HG03196 (cell line): ENCODE results near the gene NKTR.
"Not testable (repeated sequence)": the region's sequence is repeated elsewhere in the genome, so short reads cannot be mapped to it uniquely, and the experiment has no call there.

Experiments used
- ATAC-seq: cut with Tn5 transposase; IDR thresholded peaks from one replicate; pipeline ENCODE4 v1.9.1; 2021; ENCODE audit not compliant: unreplicated experiment

NKTR gene

GRCh38 chr3:42593635-42594034 is 6.9 kb upstream of the NKTR start:
- no peak for ATAC-seq

GRCh38 chr3:42595682-42596081 is 4.8 kb upstream of the NKTR start:
- ATAC-seq, result no peak

DNA sequence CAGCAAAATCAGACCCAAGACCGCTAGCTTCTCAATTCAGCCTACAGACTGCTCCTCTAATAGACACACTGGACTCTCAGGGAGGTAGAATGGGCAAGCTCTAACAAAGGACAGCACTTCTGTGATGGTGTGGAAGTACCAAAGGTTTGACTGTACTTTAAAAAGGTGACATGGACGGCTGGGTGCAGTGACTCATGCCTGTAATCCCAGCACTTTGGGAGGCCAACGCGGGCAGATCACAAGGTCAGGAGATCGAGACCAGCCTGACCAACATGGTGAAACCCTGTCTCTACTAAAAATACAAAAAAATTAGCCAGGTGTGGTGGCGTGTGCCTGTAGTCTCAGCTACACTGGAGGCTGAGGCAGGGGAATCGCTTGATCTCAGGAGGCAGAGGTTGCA is 3.4 kb upstream of the NKTR start:
- ATAC-seq, result not testable (repeated sequence)

GRCh38 chr3:42600958-42601675 is 631 bp downstream of the NKTR start:
- ATAC-seq, result peak; percentile 36

DNA sequence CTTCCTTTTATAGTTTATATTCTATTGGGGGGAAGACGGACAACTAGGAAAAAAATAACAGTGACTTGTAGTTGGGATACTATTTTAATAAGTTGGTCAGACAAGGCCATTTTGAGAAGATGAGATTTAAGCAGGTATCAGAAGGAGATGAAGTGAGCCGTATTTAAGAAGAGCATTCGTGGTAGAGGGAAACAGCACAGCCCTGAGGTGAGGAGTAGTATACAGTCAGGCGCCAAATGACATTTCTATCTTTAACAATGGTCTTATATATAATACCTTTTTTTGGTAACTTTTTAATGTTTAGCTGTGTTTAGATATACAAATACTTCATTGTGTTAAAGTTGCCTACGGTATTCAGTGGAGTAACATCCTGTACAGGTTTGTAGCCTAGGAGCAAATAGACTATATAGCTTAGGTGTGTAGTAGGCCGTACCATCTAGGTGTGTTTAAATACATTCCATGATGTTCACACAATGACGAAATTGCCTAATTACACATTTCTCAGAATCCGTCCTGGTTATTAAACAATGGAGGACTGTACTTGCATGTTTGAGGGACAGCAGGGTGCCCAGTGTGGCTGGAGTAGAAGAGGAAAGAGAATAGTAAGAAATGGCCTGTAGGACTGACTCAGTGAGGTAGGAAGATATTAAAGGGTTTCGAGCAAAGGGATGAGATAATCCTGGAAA is 1.6 kb downstream of the NKTR start:
- ATAC-seq, result no peak

GRCh38 chr3:42602961-42603360 is 2.5 kb downstream of the NKTR start:
- ATAC-seq, result no peak

- no peak for ATAC-seq
Measured at GRCh38 chr3:42605546-42606173, 5.2 kb downstream of the NKTR start.

DNA sequence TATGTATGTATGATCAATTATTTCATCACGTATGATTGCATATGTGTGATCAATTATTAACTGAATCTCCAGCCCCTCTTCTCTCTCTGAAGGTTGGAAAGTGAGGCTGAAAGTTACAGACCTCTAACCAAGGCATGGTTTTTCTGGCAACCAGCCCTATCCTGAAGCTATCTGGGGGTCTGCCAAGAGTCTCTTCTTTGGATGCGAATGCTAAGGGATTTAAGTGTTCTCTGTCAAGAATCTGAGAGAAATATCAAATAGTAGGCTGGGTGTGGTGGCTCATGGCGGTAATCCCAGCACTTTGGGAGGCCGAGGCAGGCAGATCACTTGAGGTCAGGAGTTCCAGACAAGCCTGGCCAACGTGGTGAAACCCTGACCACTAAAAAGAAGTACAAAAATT is 8.1 kb downstream of the NKTR start:
- ATAC-seq, result no peak

GRCh38 chr3:42610976-42611375 is 10.5 kb downstream of the NKTR start:
- no peak for ATAC-seq

GRCh38 chr3:42612217-42612616 is 11.7 kb downstream of the NKTR start:
- no peak for ATAC-seq

DNA sequence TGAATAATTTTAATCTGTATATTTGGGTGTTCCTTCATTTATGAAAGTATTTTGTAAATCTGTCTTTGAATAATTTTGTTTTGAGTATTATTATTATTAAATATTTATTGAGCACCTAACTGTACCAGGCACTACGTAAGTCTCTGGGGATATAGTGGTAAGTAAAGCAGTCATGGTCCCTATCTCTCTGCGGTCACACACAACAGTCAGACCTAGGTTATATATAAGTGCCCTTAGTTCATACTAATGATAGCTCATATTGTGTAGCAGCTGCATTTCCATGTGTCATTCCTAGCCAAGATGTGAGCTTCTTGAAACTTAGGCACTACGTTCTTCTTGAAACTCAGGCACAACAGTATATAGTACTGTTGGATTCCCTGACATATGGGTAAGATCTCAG is 12.4 kb downstream of the NKTR start:
- ATAC-seq, result peak; percentile 72

DNA sequence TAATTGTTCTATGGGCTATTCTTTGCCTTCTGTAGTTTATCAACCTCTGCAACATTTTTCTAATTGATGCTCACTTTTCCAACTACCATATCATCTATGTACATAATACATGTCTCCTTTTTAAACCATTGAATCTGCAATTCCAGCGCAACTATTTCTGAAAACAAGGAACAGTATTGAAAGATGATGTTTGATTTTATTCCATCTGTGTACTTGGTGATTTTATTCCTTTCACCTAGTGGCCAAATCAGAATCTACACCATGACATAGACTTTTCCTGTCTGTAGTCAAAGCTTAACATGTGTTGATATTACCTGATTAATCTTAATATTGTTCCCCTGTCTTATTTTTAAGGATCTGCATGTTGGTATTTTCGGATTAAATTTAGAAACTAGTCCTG is 13.0 kb downstream of the NKTR start:
- ATAC-seq, result no peak

DNA sequence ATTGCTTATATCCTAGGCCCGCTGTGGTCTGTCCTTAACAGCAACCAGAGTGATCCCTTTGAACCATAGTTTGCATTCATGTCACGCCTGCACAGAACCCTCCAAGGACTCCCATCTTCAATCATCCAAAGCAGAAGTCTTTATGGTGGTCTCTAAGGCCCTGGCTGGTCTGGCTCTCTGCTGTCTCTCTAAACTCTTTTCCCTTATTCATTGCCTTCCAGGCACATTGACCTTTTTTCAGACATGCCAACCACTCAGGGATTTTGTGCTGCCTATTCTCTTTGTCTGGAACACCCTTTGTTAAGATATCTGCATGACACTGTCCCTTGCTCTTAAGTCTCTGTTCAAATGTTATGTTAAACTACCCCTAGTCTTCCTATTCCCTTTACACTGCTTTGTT is 31.1 kb downstream of the NKTR start:
- no peak for ATAC-seq

GRCh38 chr3:42632146-42632545 is 31.7 kb downstream of the NKTR start:
- no peak for ATAC-seq

GRCh38 chr3:42633544-42633943 is 33.1 kb downstream of the NKTR start:
- no peak for ATAC-seq

DNA sequence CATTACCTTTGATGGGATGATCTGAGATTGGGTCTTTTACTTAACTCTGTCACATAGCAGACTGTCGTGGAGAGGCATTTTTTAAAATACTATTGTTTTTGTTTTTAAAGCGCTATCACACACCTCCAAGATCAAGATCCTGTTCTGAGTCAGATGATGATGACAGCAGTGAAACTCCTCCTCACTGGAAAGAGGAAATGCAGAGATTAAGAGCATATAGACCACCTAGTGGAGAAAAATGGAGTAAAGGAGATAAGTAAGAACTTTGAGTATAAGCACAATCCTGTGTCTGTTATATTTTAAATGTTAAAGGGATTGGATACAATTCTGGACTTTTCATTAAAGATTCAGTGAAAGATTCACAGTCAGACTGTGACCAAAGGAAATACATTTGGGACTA is 34.6 kb downstream of the NKTR start:
- no peak for ATAC-seq

DNA sequence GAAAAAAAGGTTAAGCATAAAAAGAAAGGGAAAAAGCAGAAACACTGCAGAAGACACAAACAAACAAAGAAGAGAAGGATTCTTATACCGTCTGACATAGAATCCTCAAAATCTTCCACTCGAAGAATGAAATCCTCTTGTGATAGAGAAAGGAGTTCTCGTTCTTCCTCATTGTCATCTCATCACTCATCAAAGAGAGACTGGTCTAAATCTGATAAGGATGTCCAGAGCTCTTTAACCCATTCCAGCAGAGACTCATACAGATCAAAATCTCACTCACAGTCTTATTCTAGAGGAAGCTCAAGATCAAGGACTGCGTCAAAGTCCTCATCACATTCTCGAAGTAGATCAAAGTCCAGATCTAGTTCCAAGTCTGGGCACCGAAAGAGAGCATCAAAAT is 36.5 kb downstream of the NKTR start:
- ATAC-seq, result no peak

GRCh38 chr3:42638339-42638842 is 37.9 kb downstream of the NKTR start:
- no peak for ATAC-seq

DNA sequence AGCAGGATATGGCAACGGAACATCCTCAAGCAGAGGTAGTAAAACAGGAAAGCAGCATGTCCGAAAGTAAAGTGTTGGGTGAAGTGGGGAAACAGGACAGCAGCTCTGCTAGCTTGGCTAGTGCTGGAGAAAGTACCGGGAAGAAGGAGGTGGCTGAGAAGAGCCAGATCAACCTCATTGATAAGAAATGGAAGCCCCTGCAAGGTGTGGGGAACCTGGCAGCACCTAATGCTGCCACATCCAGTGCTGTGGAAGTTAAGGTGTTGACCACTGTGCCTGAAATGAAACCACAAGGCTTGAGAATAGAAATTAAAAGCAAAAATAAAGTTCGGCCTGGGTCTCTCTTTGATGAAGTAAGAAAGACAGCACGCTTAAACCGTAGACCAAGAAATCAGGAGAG is 38.7 kb downstream of the NKTR start:
- no peak for ATAC-seq

DNA sequence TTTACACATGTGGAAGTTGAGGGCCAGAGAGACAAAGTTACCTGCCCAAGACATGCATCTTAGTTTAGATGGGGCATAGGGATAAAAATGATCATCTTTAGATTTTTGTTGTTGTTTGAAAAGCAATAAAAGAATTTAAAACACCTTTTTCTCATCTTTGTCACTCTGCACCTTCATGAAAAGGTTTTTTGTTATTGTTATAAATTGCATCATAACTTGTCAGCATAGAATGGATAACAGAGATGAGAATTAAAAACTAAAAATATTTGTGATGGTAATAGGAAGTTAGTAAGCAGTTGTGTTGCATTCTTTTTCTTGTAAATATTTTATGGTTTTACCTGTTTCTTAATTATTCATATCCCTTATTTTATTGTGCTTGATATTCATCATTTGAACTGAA is 39.6 kb downstream of the NKTR start:
- no peak for ATAC-seq

- ATAC-seq, result no peak
Measured at GRCh38 chr3:42640771-42641370, 40.4 kb downstream of the NKTR start.
